Adrenal gland (tissue), 12 donors: Measurements from ENCODE around the gene PSKH1. TPM values are rescaled to one million over a fixed set of nuclear protein-coding genes. Genes with fewer than 3 reads are reported as not detected.

Experiments used
- DNase-seq, 7 donors: peaks; one replicate each; pipeline ENCODE4 v3.0.0-alpha.2; 2019 to 2020
- H3K27ac ChIP-seq, 5 donors: fragments of 200-600 bp; sonication (generic) in 4 of 5; 1 replicate in 3 of 5; 2 replicates in 2 of 5; pipeline versions ENCODE4 v1.5.1 to v1.8.0; 2016 to 2020; ENCODE audit warnings: mild to moderate bottlenecking in 1 of 5
- H3K27me3 ChIP-seq: fragments of 200-600 bp; 2 replicates; pipeline ENCODE4 v1.8.0; 2021
- H3K36me3 ChIP-seq, 2 donors: fragments of 200-600 bp; replicated peaks in 1 of 2; 1 replicate in 1 of 2; 2 replicates in 1 of 2; pipeline versions ENCODE4 v1.5.1 to v1.8.0; 2018 to 2022
- H3K4me1 ChIP-seq, 2 donors: fragments of 200-600 bp; replicated peaks in 1 of 2; 1 replicate in 1 of 2; 2 replicates in 1 of 2; pipeline versions ENCODE4 v1.5.1 to v1.8.0; 2018 to 2021
- H3K4me3 ChIP-seq, 4 donors: fragments of 200-600 bp; sonication (generic) in 3 of 4; one replicate each; pipeline ENCODE4 v1.5.1; 2016 to 2018
- H3K9me3 ChIP-seq, 3 donors: fragments of 200-600 bp; sonication (generic) in 1 of 3; replicated peaks in 1 of 3; 1 replicate in 2 of 3; 2 replicates in 1 of 3; pipeline versions ENCODE4 v1.5.1 to v1.8.0; 2016 to 2021
- POLR2A ChIP-seq, 2 donors: fragments of 450-650 bp; IDR thresholded peaks; one replicate each; pipeline ENCODE4 v1.6.1; 2017; ENCODE audit warnings: antibody characterized with exemption in 2 of 2, mild to moderate bottlenecking in 2 of 2, moderate library complexity in 1 of 2
- WGBS, 4 donors: extraction: QIAGEN DNeasy Blood & Tissue Kit in 2 of 4; methylation state at CpG; one replicate each; pipeline versions ENCODE4 v1.1.5 to v1.1.7; 2013 to 2017; 5-methylcytosine and 5-hydroxymethylcytosine counted together
- intact Hi-C, 2 donors: fragments of 100-400 bp; cut with DNase I; formaldehyde crosslinking; loops; one replicate each; pipeline versions ENCODE4 v1.14.1 to v1.15.0; 2022 to 2023
- polyA plus RNA-seq, 3 donors: library from polyadenylated mRNA; stranded (reverse); fragments of 200-250 nt in 2 of 3; fragments of 350-450 nt in 1 of 3; fragmentation: Illumina TruSeq in 1 of 3; extraction: RNeasy Lipid Tissue Mini Kit (QIAGEN cat#74804) in 1 of 3; gene quantifications; one replicate each; pipeline ENCODE4 v1.2.3, GENCODE V29; 2013 to 2014
- total RNA-seq, 9 donors: library from RNA; depleted of rRNA in 4 of 9; stranded (reverse); fragments of >200 nt in 4 of 9; fragments of 120-200 nt in 1 of 9; fragmentation: NEBNext Ultra II Directional in 1 of 9; extraction: Animal tissue kit (Norgen Biotek cat#: 25700) in 1 of 9; gene quantifications; one replicate each; pipeline versions ENCODE4 v1.1.0 to v1.2.4, GENCODE V29; 2013 to 2023
- TF ChIP-seq, protein P1 (sequence below), 6 experiments: fragments of 450-650 bp in 4 of 6; fragments of 200-600 bp in 2 of 6; sonication (generic) in 1 of 6; IDR thresholded peaks; 1 replicate in 5 of 6; 2 replicates in 1 of 6; pipeline versions ENCODE4 v1.5.1 to v1.8.0; 2016 to 2021; ENCODE audit warnings: antibody characterized with exemption in 6 of 6, mild to moderate bottlenecking in 2 of 6, moderate library complexity in 1 of 6
- donor health status: healthy with polysubstance abuse.
- donor health status: Bipolar disorder and iron deficiency.
- donor health status: DM: yes; HTN: yes; CAD: no.
- donor health status: DM: no; HTN: no; CAD: no.
- donor health status: DM: no; HTN: no; CAD: no.
- donor health status: DM: yes; HTN: yes; CAD: no.

The PSKH1 gene
- total and polyA plus RNA-seq, 12 donors: 9.5 to 43.7 (median 24.0) TPM

DNA sequence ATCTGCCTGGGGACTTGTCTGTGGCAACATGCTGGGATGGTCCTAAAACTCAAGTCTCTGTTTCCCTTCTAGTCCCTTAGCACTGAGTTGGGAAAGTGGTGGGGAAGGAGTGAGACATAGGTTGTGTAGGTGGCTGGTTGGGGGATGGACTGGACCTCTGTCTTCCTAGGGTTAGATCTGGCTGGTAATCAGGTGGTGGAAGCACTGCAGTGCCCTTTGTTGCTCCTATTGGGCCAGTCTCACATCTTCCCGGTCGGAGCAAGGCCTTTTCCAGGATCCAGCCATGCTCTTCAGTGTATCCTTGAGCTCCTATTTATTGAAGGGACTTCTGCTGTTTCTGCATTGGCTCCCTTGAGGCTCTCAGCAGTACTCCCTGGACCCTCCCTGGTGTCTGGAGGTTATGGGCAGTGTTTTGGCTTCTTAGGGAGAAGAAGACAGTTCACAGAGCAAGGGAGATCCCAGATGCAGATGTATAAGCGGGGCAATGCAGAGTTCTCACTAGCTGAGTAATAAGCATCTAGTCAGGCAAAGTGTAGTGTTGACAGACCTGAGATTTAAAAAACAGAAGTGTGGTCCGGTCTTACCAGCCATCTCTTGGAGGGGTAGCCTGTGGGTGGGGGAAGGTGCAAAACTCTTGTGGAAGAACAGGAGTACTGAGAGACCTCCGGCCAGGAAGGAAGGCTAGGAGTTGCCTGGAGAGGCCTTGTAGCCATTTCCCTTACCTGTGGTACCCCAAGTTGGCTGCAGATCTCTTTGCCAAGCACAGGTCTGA, 47.6 kb upstream of the PSKH1 start:
- Histone ChIP-seq H3K27ac (peak overlapping the region in 3 of 5 donors; percentile 90 to 95 (median 93)), H3K4me3 (peak overlapping the region in 1 of 4 donors; percentile 85), H3K4me1 (peaks cover 37 to 53% of the 10 kb centered on the region in 2 donors), H3K36me3 (no peaks in the 10 kb centered on the region), H3K27me3 (no peaks in the 10 kb centered on the region), H3K9me3 (no peaks in the 10 kb centered on the region)
- WGBS, 4 donors: 66 to 76% (median 72%) methylated on average over 3 to 5 of the region's 5 CpGs
- no peak for TF ChIP-seq POLR2A (IDR thresholded peaks at IDR 0.05)
- TF ChIP-seq, protein P1, sequence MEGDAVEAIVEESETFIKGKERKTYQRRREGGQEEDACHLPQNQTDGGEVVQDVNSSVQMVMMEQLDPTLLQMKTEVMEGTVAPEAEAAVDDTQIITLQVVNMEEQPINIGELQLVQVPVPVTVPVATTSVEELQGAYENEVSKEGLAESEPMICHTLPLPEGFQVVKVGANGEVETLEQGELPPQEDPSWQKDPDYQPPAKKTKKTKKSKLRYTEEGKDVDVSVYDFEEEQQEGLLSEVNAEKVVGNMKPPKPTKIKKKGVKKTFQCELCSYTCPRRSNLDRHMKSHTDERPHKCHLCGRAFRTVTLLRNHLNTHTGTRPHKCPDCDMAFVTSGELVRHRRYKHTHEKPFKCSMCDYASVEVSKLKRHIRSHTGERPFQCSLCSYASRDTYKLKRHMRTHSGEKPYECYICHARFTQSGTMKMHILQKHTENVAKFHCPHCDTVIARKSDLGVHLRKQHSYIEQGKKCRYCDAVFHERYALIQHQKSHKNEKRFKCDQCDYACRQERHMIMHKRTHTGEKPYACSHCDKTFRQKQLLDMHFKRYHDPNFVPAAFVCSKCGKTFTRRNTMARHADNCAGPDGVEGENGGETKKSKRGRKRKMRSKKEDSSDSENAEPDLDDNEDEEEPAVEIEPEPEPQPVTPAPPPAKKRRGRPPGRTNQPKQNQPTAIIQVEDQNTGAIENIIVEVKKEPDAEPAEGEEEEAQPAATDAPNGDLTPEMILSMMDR (IDR thresholded peaks at IDR 0.05): no peak
- intact Hi-C loops: no loop called here
- no peak for DNase-seq

DNA sequence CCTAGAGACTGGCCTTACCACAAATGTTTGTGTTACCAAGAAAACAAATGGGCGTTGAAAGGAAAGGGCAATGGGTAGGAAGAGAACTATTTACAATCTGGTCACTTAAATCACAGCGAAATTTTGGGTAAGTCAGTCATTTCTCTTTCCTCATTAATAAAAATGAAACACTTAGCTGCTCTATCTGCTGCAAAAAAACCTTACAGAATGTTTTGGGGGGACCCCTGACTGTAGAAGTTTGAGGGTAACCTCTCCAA, 47.1 kb upstream of the PSKH1 start:
- WGBS, 4 donors: 13 to 19% (median 18%) methylated on average over 2 of the region's 2 CpGs
- Histone ChIP-seq H3K9me3 (no peaks in the 10 kb centered on the region), H3K4me3 (peak overlapping the region; percentile 60 to 85 (median 83)), H3K4me1 (peaks cover 37 to 53% of the 10 kb centered on the region in 2 donors), H3K27ac (peak overlapping the region; percentile 29 to 95 (median 90)), H3K27me3 (no peaks in the 10 kb centered on the region), H3K36me3 (no peaks in the 10 kb centered on the region)
- intact Hi-C loops: no loop called here
- no peak for TF ChIP-seq POLR2A (IDR thresholded peaks at IDR 0.05)
- TF ChIP-seq, protein P1 (IDR thresholded peaks at IDR 0.05): no peak
- no peak for DNase-seq

DNA sequence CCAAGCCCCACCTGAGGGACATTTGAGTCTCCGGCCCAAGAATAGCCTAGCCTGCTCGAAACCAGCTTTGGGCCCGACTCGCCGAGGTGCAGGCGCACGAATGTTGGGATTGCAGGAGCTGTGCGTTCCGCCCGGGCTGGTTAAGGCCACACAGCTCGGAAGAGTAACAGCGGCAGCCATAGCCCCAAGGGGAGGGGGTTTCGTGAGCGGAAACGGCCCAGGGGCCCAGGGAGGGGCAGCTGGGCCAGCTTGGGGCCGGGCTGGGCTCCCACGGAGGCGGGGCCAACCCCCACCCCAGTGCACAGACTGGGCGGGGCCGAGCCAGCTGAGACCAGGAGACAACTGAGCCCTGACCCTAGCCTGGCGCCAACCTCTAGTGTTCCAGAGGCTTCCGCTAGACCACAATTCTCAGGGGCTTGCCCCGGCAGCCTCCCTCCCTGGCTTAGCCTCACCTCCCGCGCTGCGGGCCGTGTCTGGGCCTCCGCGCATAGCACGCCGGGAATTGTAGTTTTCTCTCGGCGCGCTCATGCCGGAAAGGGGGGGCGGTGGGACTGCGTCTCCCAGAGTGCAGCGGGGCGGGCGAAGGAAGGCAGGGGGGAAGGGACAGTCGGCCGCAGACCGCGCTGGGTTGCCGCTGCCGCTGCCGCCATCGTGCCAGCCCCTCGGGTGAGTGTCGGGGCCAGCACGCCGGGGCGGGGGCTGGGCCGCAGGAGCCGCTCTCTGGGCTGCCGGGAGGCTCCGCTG, 46.6 kb upstream of the PSKH1 start, which contains the start of gene NUTF2:
Gene NUTF2 (plus strand): TSS at position 614 of the 744 bp plus-strand sequence. CDS start 18,198 bp downstream, outside the sequence.
- no peaks in the 10 kb centered on the region for H3K36me3 ChIP-seq
- H3K9me3 ChIP-seq: no peaks in the 10 kb centered on the region
- H3K4me3 ChIP-seq: peak within 1 kb of the TSS; percentile 60 to 85 (median 83)
- TF ChIP-seq POLR2A (IDR thresholded peaks at IDR 0.05): peak in 1 of 2 donors; percentile 62
- TF ChIP-seq, protein P1 (IDR thresholded peaks at IDR 0.05): no peak
- 0 to 1% (median 0%) methylated on average over 16 to 57 of the region's 57 CpGs for WGBS, 4 donors
- peaks cover 34 to 52% of the 10 kb centered on the region in 2 donors for H3K4me1 ChIP-seq
- peak; percentile 94 to 98 (median 96) for DNase-seq
- intact Hi-C loops: no loop called here
- peak within 1 kb of the TSS; percentile 29 to 95 (median 90) for H3K27ac ChIP-seq
- H3K27me3 ChIP-seq: no peaks in the 10 kb centered on the region
